Measurements from ENCODE around the gene GEMIN5. TPM values are rescaled to one million over a fixed set of nuclear protein-coding genes. Genes with fewer than 3 reads are reported as not detected.
A peak's percentile ranks its signal among the peaks of the same experiment; 100 is the strongest.

GEMIN5 gene
- total RNA-seq, 6 experiments from 2014 or later: 5.7 to 11.3 (median 7.5) TPM

DNA sequence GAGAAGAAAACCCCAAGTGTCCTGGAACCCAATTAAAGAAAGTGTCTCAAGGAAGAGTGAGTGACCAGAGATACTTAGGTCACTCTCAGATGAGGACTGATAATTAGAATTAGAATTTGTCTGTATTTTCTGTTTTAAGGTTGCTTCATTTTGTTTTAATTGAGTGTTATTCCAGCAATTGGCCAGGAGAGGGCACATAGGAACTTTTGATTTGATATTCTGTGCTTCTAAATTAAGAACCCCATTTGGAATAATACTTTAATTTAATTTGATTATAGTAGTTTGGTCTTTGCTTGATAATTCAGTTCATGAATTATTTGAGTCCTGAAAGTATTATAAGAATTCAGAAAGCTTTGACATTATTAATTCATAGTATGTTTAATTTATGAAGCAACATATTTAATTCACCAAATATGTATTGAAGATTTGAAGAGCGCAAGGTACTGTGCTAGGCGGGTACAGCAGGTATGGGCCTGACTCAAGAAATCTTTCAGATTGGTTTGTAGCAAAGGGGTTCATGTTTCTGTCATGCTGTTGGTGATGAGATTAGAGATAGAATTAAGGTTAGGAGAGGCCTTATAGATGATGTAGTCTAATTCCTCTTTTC is 7.8 kb upstream of the GEMIN5 start:
- no peak overlapping the region for H3K27ac ChIP-seq
- intact Hi-C loops (cut with DNase I): no loop called here
- TF ChIP-seq, protein P1, sequence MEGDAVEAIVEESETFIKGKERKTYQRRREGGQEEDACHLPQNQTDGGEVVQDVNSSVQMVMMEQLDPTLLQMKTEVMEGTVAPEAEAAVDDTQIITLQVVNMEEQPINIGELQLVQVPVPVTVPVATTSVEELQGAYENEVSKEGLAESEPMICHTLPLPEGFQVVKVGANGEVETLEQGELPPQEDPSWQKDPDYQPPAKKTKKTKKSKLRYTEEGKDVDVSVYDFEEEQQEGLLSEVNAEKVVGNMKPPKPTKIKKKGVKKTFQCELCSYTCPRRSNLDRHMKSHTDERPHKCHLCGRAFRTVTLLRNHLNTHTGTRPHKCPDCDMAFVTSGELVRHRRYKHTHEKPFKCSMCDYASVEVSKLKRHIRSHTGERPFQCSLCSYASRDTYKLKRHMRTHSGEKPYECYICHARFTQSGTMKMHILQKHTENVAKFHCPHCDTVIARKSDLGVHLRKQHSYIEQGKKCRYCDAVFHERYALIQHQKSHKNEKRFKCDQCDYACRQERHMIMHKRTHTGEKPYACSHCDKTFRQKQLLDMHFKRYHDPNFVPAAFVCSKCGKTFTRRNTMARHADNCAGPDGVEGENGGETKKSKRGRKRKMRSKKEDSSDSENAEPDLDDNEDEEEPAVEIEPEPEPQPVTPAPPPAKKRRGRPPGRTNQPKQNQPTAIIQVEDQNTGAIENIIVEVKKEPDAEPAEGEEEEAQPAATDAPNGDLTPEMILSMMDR (IDR thresholded peaks at IDR 0.05): peak; percentile 54 to 67 (median 62)
- no peak for TF ChIP-seq POLR2A (IDR thresholded peaks at IDR 0.05)
- H3K36me3 ChIP-seq: no peaks in the 10 kb centered on the region
- ATAC-seq (peak in 1 of 4 donors; percentile 13), DNase-seq (no peak)
- peaks cover 0 to 10% (median 5%) of the 10 kb centered on the region in 4 donors for H3K4me1 ChIP-seq
- 94% methylated on average over 2 of the region's 2 CpGs for WGBS (ENCODE audit: insufficient coverage, low coverage, low lambda C conversion rate, missing lambda C conversion rate)
- no peaks in the 10 kb centered on the region for H3K9me3 ChIP-seq
- H3K4me3 ChIP-seq: no peak overlapping the region
- no peaks in the 10 kb centered on the region for H3K27me3 ChIP-seq

DNA sequence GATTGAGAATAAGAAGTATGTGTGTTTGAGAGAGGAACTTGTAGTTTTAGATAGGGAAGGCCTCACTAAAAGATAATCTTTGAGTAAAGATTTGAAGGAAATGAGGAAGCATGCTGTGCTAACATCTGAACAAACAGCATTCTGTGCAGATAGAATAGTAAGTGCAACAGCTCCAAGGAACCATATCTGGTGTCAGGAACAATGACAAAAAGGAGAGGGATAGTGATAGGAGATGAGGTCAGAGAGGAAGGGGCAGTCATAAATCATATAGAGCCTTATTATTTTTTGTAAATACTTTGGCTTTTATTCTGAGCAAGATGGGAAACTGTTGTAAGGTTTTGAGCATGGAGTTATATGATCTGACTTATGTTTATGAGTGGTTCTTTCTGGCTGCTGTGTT is 6.7 kb upstream of the GEMIN5 start:
- peaks cover 0 to 17% (median 5%) of the 10 kb centered on the region in 4 donors for H3K4me1 ChIP-seq
- DNase-seq: no peak
- H3K36me3 ChIP-seq: no peaks in the 10 kb centered on the region
- TF ChIP-seq, protein P1 (IDR thresholded peaks at IDR 0.05): no peak
- TF ChIP-seq POLR2A (IDR thresholded peaks at IDR 0.05): no peak
- no peak for ATAC-seq
- no peaks in the 10 kb centered on the region for H3K27me3 ChIP-seq
- intact Hi-C loops (cut with DNase I): no loop called here
- H3K27ac ChIP-seq: no peak overlapping the region
- no peak overlapping the region for H3K4me3 ChIP-seq
- no peaks in the 10 kb centered on the region for H3K9me3 ChIP-seq

DNA sequence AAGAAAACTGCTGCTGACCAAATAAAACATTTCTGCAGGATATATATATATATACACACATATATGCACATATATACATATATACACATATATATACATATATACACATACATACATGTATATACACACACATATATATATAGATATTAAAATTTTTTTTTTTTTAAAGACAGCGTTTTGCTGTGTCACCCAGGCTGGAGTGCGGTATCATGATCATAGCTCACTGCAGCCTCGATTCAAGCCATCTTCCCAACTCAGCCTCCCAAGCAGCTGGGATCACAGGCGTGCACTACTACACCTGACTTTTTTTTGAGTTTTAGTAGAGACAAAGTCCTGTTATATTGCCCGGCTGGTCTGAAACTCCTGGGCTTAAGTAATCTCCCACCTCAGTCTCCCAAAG is 5.5 kb upstream of the GEMIN5 start:
- TF ChIP-seq POLR2A (IDR thresholded peaks at IDR 0.05): no peak
- TF ChIP-seq, protein P1 (IDR thresholded peaks at IDR 0.05): no peak
- Histone ChIP-seq H3K36me3 (no peaks in the 10 kb centered on the region), H3K4me3 (no peak overlapping the region), H3K27ac (no peak overlapping the region), H3K4me1 (peaks cover 0 to 17% (median 5%) of the 10 kb centered on the region in 4 donors), H3K27me3 (no peaks in the 10 kb centered on the region), H3K9me3 (no peaks in the 10 kb centered on the region)
- ATAC-seq (no peak), DNase-seq (no peak)
- WGBS (ENCODE audit: insufficient coverage, low coverage, low lambda C conversion rate, missing lambda C conversion rate): 77% methylated on average over 5 of the region's 5 CpGs
- intact Hi-C loops (cut with DNase I): no loop called here

DNA sequence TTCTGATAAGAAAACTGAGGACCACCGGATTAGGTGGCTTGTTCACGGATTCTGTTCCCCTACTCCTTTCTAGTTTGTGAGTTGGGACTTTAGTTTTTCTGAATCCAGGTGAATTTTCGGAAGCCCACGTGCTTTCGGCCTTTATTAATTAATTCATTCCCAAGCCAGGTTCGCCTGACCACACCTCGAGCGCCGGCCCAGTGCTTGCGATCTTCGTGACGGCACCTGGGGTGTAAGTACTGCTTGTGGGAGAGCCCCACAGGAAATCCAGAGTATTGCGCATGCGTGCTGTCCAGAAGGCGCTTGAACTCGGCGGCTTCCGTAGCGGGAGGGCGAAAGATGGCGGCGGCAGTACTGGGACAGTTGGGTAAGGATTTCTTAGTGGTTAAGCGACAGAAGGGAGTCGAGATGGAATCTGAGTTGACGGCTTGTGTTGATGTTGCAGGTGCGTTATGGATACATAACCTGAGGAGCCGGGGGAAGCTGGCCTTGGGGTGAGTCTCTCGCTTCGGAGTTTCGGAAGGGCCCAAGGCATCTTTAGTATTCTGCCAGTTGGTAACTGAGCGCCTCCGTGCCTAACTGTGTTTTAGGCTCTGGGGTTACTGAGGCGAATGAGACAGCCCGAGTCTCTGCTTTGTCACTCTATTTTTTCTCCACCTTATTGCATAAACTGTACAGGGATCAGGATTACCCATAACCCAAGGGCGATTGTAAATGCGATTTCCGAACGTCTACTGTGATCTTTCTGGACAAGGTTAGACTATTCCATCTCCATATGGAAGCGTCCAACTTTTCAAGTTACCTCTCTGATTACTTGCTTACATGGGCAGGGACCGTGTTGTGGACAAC is 3.0 kb upstream of the GEMIN5 start, which contains the start of gene MRPL22:
MRPL22 (plus strand) TSS at position 302 of the 849 bp plus-strand sequence; CDS start at position 340, 38 bp downstream.
- Histone ChIP-seq H3K27ac (peak within 1 kb of the TSS; percentile 47 to 70 (median 61)), H3K4me3 (peak within 1 kb of the TSS; percentile 65 to 77 (median 76)), H3K36me3 (no peaks in the 10 kb centered on the region), H3K27me3 (no peaks in the 10 kb centered on the region), H3K9me3 (no peaks in the 10 kb centered on the region), H3K4me1 (peaks cover 0 to 28% (median 8%) of the 10 kb centered on the region in 4 donors)
- DNase-seq: peak; percentile 90 to 94 (median 92)
- TF ChIP-seq, protein P1 (IDR thresholded peaks at IDR 0.05): peak in 1 of 4 donors; percentile 14
- peak; percentile 80 for TF ChIP-seq POLR2A (IDR thresholded peaks at IDR 0.05)
- WGBS (ENCODE audit: insufficient coverage, low coverage, low lambda C conversion rate, missing lambda C conversion rate): under 1% methylated on average over 28 of the region's 40 CpGs
- ATAC-seq: peak; percentile 64 to 83 (median 74)
- intact Hi-C loops (cut with DNase I): no loop called here

All from right lobe of liver (tissue), 6 donors.